Activated CD8-positive, alpha-beta memory T cell treated with anti-CD3 and anti-CD28 coated beads for 36 hours (primary cell): ENCODE measurements around the gene ECSIT. TPM values are rescaled to one million over a fixed set of nuclear protein-coding genes. Genes with fewer than 3 reads are reported as not detected.
"Not testable (repeated sequence)": the region's sequence is repeated elsewhere in the genome, so short reads cannot be mapped to it uniquely, and the experiment has no call there.

Experiments used
- CTCF ChIA-PET: fragments of 350-600 bp; sonication (Branson Sonifier 250); formaldehyde crosslinking; loops from one replicate; lab custom pipeline; 2021; ENCODE audit warnings: antibody characterized with exemption; lab: Charles Lee
- POLR2A ChIA-PET: fragments of 350-600 bp; sonication (Branson Sonifier 250); formaldehyde crosslinking; loops from one replicate; lab custom pipeline; 2021; ENCODE audit warnings: antibody characterized with exemption; lab: Charles Lee
- total RNA-seq, 2 experiments: library from RNA; stranded (reverse); gene quantifications; one replicate each; pipeline ENCODE4 v1.2.3, GENCODE V29; 2021

The ECSIT gene
- total RNA-seq, 2 experiments from 2014 or later, result 52.4 to 56.4 TPM

DNA sequence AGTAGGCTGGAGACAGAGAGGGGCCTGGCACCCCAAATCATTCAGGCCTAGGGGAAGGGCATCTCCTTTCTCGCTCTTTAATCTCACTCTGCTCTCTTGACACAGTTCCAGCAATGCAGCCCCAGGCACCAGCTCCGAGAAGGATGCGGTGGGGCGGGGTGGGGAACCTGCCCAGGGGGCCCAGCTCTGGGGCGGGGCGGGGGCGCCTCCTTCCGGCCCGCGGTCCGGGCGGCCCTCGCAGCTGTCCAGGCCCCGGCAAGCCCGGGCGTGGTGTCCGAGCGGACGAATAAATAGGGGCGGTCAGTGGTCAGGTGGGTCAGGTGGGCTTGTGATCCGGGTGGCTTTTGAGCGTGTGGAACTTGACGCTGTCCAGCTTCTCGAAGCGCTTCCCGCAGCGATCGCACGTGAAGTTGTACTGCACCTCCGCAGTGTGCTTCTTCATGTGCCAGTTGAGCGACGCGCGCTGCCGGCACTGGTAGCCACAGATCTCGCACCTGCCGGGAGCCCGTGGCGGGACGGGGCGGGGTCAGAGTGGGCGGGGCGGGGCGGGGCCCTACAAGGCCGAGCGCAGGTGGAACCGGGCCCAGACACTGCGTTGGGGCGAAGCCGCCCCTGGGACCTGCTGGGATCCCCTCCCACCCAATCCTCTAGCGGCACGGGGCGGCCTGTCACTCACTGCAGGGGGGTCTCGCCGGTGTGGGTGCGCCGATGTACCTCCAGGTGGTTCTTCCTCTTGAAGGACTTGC, 45.4 kb downstream of the ECSIT start:
- ChIA-PET CTCF (interaction anchor here (0.6 to 1.9 kb wide), 29 partner anchors 9 to 522 kb away, joined by 3 to 29 read pairs (median 4); partner anchors contain the start of genes ELOF1, EPOR, ODAD3 and PRKCSH), POLR2A (interaction anchor here (0.8 to 1.3 kb wide), 3 partner anchors 77 to 110 kb away, joined by 3 to 9 read pairs (median 3); no protein-coding TSS in a partner anchor)

DNA sequence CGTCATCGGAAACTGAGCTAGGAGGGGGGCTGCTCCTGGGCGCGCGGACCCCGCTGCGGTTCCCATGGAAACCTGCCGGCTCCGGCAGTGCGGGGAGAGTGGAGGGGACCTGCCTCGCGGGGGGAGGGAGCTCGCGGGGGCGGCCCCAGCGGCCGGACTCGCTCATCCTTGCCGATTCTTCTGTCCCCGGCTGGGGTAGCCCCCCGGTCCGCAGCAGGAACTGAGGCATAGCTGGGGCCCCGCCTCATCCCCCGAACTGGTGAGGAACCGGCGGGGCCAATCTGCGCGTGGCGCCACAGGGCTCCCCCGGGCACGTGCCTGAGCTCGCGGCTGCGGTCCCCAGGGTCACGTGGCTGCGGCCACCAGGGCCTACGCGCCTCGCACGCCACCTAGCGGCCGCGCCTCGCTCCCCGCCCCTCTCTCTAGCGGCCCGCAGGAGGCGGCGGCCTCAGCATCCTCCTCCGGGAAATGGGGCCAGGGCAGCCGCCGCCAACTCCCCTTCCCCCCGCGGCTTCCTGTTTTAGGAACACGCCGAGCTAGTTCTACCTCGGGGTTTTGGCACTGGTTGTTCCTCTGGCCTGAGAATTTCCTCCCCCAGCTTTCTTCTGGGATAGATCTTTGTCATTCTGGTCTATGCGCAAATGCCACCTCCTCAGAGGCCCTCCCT, 46.4 kb downstream of the ECSIT start:
- CTCF ChIA-PET, result interaction anchor here (0.6 to 1.9 kb wide), 43 partner anchors 8 to 521 kb away, joined by 3 to 29 read pairs (median 3); partner anchors contain the start of genes ECSIT, ELOF1, EPOR and ODAD3
- POLR2A ChIA-PET, result interaction anchor here (0.6 to 1.3 kb wide), 8 partner anchors 30 to 740 kb away, joined by 3 to 17 read pairs (median 4); no protein-coding TSS in a partner anchor

DNA sequence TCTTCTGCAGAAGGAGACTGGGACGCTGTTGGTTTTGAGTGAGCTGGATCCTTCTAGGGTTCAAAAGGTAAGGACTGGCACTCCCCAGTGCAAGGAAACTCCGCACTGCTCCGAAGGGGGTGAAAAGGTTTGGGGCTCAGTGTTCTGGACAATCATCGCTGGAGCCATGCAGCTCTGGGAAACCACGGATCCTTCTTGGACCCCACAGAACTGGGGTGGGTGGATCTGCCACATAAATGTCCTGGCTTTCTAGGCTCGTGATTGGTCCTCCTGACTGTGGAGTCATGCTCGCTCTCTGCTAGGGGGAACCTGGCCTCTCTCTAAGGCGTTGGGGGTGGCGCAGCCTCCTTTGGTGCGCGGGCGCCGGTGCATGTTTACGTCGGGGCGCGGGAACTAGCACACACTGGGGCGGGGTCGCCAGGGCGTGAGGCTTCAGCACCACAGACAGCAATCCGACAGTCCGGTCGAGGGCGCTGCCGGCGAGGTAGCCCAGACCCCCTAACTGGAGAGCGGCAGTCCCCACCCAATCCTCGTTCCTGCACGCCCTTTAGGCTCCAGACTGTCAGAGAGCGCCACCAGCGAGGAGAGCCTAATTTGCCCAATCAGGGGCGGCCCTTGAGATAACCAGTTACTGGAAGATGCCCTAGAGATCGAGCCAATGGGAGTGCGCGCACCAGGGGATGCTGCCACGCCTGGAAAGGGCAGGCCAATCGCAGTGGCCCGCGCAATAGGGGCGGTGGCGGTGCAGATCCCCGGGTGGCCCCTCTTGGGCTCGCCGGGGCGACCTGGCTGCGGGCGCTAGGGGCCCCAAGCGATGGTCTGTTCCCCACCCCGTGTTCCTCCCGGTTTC, 47.2 kb downstream of the ECSIT start:
- CTCF ChIA-PET, result interaction anchor here (0.6 to 1.9 kb wide), 34 partner anchors 8 to 290 kb away, joined by 3 to 29 read pairs (median 4); partner anchors contain the start of genes ECSIT, EPOR, ODAD3 and PRKCSH
- POLR2A ChIA-PET, result interaction anchor here (0.8 to 1.3 kb wide), 4 partner anchors 29 to 143 kb away, joined by 3 to 17 read pairs (median 7); no protein-coding TSS in a partner anchor

DNA sequence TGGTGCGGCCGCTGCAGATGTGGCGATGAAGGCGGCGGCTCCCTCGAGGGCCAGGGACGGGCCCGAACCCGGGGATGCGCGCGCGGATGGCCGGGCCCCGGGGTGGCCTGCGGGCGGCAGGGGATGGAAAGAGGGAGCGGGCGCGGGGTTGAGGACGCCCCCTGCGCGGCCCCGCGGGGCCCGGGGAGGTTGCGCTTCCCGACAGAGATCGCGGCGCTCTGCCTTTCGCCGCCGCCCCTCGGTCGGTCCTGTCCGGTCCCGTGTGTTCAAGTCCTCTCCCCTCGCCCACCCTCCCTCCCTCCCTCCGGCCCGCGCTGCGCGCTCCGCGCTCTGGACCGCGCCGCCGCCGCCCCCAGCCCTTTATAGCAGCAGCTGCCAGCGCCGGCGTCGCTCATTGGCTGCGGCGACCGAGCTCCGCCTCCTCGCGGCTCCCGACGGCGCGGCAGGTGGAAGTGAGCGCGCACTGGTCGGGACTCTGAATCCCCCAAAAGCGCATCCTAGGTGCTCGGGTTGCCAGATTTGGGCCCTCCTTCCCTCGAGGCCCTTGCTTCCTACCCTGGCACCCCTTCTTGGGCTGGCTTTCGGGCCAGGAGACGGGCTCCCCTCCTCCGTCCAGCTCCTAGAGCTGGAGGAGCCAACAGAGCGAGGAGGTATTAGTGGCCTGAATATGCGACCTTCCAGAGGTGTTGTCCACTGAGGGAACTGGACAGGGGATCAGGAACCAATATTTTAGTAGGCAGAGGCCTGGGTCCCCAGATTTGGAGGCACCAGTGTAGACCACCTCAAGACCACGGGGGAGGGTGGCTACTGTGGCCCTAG, 48.0 kb downstream of the ECSIT start, which contains the start of gene ELAVL3:
ELAVL3 (minus strand) TSS at position 332 of the 819 bp plus-strand sequence. CDS start 438 bp downstream, outside the sequence.
- ChIA-PET CTCF (interaction anchor here (1.6 kb wide), 1 partner anchor 57 kb away, joined by 3 read pairs; no protein-coding TSS in a partner anchor), POLR2A (interaction anchor here (0.5 kb wide), 1 partner anchor 186 kb away, joined by 6 read pairs; no protein-coding TSS in a partner anchor)

DNA sequence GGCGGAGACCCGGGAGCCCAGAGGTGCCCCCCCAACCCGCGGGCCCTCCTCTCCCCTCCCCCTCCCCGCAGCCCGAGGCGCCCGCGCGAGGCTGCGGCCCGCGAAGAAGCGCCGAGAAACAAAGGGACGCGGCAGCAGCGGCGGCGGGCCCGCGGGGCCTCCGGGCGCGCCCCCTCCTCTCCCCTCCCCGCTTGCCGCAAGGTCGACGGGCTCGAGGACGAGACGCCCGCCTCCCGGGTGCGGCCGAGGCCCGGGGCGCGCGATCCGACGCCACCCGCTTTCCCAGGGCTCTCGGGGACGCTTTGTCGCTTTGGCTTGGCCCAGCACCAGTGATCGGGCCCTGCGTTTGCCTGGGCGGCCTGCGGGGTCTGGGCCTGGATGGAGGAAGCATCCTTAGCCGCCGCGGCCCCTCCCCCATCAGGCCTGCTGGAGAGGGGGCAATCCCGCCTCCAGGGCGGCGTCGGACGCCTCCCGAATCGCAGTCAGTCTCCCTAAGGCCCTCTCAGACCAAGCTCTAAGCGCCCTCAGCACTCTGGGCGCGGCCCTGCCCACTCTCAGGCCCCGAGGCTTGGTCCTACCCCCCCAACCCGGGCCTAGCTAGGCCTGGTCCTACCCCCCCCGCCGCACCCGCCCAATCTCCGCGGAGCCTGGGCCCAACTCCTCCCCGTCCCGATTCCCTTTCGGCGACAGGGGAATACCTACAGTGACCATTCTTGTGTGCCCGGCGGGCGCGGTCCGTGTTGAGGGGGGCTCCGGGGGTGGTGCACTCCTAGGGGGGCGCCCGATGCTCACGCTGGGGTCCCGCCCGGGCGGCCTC, 48.8 kb downstream of the ECSIT start:
- POLR2A ChIA-PET, result no interaction called here
- CTCF ChIA-PET, result no interaction called here

DNA sequence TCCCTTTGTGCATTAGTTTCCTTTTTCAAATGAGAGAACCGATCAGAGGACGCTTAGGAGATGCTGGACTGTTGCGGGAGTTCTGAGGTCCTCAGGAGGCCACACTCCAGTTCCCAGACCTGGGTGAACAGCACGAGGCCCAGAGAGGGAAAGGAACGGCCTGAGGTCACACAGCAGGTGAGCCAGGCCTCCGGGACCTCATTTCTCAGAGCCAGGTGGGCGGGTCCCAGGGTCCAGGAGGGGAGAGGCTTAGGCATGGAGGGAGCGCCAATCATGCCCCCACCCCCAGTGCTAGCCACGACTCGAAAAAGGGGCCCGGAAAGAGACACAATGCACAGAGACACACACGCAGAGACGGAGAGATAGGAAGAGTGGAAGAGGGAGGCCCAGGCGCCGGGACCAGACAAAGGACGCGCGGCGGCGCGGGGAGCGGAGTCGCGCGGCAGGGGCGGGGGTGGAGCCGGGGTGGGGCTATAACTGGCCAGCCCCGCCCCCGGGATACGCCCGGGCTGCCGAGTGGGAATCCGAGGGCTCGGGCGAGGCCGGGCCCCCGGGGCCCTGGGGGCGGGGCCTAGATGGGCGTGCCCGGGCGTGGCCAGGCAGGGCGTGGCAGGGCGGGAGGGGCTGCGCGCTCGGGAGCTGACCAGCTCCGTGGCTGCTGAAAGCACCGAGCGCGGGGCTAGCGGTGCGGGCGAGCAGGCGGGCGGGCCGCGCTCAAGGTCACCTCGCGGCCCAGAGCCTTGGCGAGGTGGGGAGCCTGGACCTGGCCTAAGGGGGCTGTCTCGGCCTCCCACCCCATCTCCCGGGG, 49.6 kb downstream of the ECSIT start:
- POLR2A ChIA-PET, result no interaction called here

DNA sequence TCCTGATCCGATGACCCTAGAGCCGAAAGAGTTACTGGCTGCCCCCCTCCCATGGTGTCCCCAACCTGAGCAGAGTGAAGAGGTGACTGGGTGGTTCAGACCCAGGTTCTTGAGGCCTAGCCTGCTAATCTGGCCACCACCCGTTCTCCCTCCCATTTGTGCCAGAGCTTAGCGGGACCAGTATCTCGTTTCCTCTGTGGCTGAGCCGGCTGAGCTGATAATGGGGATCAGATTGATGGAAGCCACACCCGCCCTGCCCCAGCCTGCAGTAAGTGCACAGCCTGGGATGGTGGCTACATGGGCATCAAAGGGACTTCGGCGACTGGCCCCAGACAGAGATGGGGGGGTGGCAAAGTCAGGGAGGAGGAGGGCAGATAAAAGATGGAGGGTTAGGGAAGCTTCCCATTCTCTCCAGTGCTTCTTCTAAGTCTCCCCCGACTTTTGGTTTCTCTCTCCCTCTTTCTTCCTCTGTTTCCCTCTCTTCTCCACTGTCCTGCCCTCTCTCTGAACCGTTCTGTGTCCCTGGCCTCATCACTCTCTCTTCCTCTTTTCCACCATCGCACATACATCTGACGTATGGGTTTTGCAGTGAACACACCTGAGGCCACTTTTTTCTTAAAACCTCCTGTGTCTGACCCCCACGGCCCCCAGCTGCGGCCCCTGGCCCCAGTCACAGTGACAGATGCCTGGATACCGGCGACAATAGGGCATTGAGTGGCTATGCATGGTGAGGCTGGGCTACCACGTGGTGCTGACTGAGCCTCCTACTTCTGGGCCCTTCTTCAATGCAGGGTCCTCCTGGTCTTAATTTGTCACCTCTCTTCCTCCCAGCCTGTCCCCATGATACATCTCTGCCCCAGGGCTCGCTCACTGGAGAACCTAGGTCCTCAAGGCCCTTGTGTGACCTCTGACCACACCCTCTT, 50.5 kb downstream of the ECSIT start:
- ChIA-PET POLR2A (interaction anchor here (0.5 kb wide), 1 partner anchor 28 kb away, joined by 10 read pairs; the partner anchor contains the start of gene ZNF653), CTCF (interaction anchor here (0.7 kb wide), 2 partner anchors 11 to 151 kb away, joined by 3 to 5 read pairs; no protein-coding TSS in a partner anchor)

More for the DNA sequence above, 49.6 kb downstream of the ECSIT start:
- CTCF ChIA-PET, result no interaction called here

DNA sequence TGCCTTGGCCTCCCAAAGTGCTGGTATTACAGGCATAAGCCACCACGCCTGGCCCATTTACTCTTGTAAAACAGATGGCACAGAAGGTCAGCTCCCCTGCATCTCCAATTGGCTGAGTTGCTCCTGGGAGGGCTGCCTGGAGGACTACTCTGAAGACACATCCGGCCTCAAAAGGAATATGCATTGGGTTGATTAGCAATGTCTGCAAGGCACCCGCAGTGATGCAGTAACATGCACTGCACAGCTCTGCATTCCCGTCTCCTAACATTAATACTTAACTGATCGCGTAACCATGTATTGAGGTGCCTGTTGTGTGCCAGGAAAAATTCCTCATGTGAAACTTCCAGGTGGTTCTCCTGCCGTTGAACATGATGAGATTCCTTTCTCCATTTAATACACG, 53.1 kb downstream of the ECSIT start:
- CTCF ChIA-PET, result no interaction called here
- POLR2A ChIA-PET, result no interaction called here

DNA sequence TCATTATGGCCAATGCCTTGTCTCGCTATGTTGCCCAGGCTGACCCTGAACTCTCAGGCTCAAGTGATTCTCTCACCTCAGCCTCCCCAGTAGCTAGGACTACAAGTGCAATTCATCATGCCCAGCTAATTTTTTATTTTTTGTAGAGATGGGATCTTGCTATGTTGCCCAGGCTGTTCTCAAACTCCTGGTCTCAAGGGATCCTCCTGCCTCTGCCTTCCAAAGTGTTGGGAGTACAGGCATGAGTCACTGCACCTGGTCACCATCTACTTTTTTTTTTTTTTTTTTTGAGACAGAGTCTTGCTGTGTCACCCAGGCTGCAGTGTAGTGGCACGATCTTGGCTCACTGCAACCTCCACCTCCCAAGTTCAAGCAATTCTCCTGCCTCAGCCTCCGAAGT, 53.6 kb downstream of the ECSIT start:
- POLR2A ChIA-PET, CTCF ChIA-PET: not testable (repeated sequence)

DNA sequence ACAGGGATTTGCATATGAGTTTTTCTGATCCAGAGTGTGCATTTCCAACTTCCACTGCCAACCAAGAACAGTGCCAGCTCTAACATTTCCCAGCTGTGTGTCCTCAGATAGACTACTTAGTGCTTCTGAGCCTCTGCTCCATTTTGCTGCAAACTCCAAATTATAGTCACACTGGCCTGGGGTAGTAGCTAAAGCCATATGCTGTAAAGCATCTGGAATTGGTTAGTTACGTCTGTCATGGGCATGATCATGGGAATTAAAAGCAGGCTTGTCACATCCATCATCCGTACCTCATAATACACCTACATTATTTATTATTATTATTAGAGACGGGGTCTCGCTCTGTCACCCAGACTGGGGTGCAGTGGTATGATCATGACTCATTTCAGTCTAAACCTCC, 55.2 kb downstream of the ECSIT start:
- POLR2A ChIA-PET, result no interaction called here
- CTCF ChIA-PET, result interaction anchor here (1.7 kb wide), 1 partner anchor 9 kb away, joined by 4 read pairs; no protein-coding TSS in a partner anchor

DNA sequence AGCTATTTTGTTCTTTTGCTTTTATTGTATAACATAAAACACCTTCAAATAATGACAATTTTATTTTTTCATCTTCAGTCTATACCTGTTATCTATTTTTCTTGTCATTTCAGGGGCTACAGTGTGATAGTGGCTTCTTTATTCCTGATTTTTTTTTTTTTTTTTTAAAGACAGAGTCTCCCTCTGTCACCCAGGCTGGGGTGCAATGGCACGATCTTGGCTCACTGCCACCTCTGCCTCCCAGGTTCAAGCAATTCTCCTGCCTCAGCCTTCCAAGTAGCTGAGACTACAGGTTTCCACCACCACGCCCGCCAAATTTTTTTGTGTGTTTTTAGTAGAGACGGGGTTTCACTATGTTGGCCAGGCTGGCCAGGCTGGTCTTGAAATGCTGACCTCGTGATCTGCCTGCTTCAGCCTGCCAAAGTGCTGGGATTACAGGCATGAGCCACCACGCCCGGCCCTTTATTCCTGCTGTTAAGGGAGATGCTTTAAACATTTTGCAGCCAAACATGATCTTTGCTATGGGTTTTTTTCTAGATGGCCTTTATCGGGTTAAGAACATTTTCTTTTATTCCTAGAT, 60.6 kb downstream of the ECSIT start:
- POLR2A ChIA-PET, result not testable (repeated sequence)
- CTCF ChIA-PET, result interaction anchor here (1.9 kb wide), 1 partner anchor 14 kb away, joined by 7 read pairs; no protein-coding TSS in a partner anchor

DNA sequence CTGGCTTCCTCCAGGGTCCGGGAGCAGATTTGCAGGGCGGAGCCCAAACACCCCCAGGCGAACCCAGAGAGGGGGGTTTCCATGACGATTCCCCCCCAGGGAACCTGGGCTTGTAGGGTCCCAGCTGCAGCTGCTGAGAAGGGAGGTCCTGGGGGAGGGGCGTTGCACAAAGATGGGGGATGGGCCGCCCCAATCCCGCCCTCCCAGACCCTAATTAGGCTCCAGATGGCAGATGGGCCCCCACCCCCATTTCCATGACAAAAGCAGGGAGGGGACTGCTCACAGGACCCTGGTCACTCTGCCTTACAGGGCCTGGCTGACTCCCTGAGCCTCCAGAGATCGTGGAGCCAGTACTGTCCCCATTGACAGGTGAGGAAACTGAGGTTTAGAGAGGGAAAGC, 63.3 kb downstream of the ECSIT start:
- POLR2A ChIA-PET, result no interaction called here

DNA sequence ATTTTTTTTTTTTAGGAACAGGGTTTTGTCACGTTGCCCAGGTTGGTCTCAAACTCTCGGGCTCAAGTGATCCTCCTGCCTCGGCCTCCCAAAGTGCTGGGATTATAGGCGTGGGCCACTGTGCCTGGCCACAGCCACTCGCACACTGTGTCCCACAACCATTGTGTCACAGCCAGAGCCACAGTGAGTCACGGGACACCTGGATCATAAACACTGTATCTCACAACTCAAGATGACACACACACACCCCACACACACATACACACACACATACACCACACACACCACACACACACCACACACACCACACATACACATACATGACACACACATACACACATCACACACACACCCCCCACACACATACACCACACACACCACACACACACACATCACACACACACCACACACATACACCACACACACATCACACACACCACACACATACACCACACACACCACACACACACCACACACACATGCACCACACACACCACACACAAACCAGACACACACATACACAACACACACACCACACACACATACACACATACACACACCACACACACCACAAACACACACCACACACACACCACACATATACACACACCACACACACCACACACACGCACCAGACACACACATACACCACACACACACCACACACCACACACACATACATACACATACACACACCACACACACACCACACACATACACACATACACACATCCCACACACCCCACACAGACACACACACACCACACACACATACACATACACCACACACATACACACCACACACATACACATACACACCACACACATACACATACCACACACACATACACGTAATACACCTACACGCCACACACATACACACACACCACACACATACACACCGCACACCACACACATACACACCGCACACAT, 64.3 kb downstream of the ECSIT start:
- ChIA-PET POLR2A (no interaction called here), CTCF (interaction anchor here (0.6 to 0.7 kb wide), 2 partner anchors 17 to 260 kb away, joined by 3 to 4 read pairs; no protein-coding TSS in a partner anchor)

More for the DNA sequence above, 63.3 kb downstream of the ECSIT start:
- CTCF ChIA-PET, result no interaction called here

DNA sequence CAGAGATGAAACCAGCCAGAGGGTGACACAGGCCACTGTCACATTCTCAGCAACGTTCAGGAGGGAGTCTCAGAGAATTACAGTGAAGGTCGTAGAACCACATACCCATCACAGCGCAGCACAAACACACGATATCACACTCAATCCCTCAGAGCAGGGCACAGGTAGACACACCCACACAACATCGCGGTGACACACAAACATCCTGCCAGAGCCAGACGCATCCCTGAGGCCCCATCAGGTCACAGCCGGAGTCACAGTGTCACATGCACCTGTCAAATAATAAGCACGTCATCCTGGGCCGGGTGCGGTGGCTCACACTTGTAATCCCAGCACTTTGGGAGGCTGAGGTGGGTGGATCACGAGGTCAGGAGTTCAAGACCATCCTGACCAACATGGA, 65.5 kb downstream of the ECSIT start:
- POLR2A ChIA-PET, result no interaction called here
- CTCF ChIA-PET, result interaction anchor here (0.7 kb wide), 2 partner anchors 41 to 125 kb away, joined by 3 read pairs; no protein-coding TSS in a partner anchor
